Chondrocyte (in vitro differentiated cells): Measurements from ENCODE around the gene EDEM3. TPM values are rescaled to one million over a fixed set of nuclear protein-coding genes. Genes with fewer than 3 reads are reported as not detected.

Experiments used
- DNase-seq: peaks from one replicate; pipeline ENCODE4 v3.0.0; 2021; ENCODE audit warnings: mixed read lengths, low spot score
- H3K27ac Mint-ChIP-seq: one replicate; pipeline ENCODE4 v1.8.0; 2021; ENCODE audit warnings: mild to moderate bottlenecking, moderate library complexity, mixed read lengths; ENCODE audit not compliant: unreplicated experiment
- H3K27me3 Mint-ChIP-seq: 2 replicates; pipeline ENCODE4 v1.8.0; 2021; ENCODE audit warnings: low read depth, mixed read lengths
- H3K36me3 Mint-ChIP-seq: 2 replicates; pipeline ENCODE4 v1.8.0; 2021; ENCODE audit warnings: low read depth, mixed read lengths
- H3K4me1 Mint-ChIP-seq: 2 replicates; pipeline ENCODE4 v1.8.0; 2021; ENCODE audit warnings: low read depth, mild to moderate bottlenecking, mixed read lengths
- H3K4me3 Mint-ChIP-seq: one replicate; pipeline ENCODE4 v1.8.0; 2021; ENCODE audit warnings: mild to moderate bottlenecking, moderate library complexity, mixed read lengths; ENCODE audit not compliant: unreplicated experiment
- H3K9me3 Mint-ChIP-seq: 2 replicates; pipeline ENCODE4 v1.8.0; 2021; ENCODE audit warnings: low read depth, mixed read lengths
- total RNA-seq: library from RNA; stranded (reverse); gene quantifications from 3 replicates; pipeline ENCODE4 v1.2.1, GENCODE V29; 2021
- TF ChIP-seq, protein P1 (sequence below): fragments of 200-600 bp; sonication (generic); IDR thresholded peaks from 2 replicates; pipeline ENCODE4 v1.5.0; 2021; ENCODE audit warnings: antibody characterized with exemption, mild to moderate bottlenecking, moderate library complexity

Gene EDEM3
- total RNA-seq, 1 donor from 2014 or later = 31.6 TPM

DNA sequence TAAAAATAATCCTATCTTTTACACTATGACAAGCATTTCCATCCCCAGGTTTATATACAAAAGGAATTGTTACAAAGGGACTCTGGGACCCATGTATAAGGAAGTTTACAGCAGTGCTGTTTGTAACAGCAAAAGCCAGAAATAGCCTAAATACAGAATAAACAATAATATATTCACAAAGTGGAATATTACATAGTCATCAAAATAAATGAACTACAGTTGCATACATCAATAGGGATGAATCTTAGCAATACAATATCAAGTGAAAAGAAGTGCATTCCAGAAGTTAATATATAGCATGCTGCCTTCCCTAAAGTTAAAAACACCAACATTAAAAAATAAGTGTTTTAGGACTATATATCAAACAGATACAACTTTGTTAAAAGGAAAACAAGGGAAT, 77.3 kb downstream of the EDEM3 start:
- TF ChIP-seq, protein P1, sequence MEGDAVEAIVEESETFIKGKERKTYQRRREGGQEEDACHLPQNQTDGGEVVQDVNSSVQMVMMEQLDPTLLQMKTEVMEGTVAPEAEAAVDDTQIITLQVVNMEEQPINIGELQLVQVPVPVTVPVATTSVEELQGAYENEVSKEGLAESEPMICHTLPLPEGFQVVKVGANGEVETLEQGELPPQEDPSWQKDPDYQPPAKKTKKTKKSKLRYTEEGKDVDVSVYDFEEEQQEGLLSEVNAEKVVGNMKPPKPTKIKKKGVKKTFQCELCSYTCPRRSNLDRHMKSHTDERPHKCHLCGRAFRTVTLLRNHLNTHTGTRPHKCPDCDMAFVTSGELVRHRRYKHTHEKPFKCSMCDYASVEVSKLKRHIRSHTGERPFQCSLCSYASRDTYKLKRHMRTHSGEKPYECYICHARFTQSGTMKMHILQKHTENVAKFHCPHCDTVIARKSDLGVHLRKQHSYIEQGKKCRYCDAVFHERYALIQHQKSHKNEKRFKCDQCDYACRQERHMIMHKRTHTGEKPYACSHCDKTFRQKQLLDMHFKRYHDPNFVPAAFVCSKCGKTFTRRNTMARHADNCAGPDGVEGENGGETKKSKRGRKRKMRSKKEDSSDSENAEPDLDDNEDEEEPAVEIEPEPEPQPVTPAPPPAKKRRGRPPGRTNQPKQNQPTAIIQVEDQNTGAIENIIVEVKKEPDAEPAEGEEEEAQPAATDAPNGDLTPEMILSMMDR = no peak
- Mint-ChIP-seq H3K9me3 (peaks cover 23% of the 10 kb centered on the region), H3K27me3 (no peaks in the 10 kb centered on the region), H3K36me3 (peaks cover 8% of the 10 kb centered on the region), H3K27ac (no peak overlapping the region), H3K4me3 (no peak overlapping the region), H3K4me1 (no peaks in the 10 kb centered on the region)
- no peak for DNase-seq

DNA sequence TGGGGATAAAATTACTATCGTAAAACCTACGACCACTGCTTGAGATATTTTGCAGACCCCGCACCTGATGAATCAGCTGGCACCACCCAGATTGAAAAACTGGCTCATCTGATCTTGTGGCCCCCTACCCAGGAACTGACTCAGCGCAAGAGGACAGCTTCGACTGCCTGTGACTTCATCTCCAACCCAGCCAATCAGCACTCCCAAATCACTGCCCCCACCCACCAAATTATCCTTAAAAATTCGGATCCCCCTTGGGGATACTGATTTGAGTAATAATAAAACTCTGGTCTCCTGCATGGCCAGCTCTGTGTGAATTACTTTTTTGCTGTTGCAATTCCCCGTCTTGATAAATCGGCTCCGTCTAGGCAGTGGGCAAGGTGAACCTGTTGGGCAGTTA, 81.4 kb downstream of the EDEM3 start:
- DNase-seq = no peak
- H3K9me3 Mint-ChIP-seq = peaks cover 8% of the 10 kb centered on the region
- H3K4me1 Mint-ChIP-seq = no peaks in the 10 kb centered on the region
- H3K27me3 Mint-ChIP-seq = peaks cover 3% of the 10 kb centered on the region
- TF ChIP-seq, protein P1 = no peak
- no peak overlapping the region for H3K4me3 Mint-ChIP-seq
- H3K36me3 Mint-ChIP-seq = no peaks in the 10 kb centered on the region
- H3K27ac Mint-ChIP-seq = no peak overlapping the region

DNA sequence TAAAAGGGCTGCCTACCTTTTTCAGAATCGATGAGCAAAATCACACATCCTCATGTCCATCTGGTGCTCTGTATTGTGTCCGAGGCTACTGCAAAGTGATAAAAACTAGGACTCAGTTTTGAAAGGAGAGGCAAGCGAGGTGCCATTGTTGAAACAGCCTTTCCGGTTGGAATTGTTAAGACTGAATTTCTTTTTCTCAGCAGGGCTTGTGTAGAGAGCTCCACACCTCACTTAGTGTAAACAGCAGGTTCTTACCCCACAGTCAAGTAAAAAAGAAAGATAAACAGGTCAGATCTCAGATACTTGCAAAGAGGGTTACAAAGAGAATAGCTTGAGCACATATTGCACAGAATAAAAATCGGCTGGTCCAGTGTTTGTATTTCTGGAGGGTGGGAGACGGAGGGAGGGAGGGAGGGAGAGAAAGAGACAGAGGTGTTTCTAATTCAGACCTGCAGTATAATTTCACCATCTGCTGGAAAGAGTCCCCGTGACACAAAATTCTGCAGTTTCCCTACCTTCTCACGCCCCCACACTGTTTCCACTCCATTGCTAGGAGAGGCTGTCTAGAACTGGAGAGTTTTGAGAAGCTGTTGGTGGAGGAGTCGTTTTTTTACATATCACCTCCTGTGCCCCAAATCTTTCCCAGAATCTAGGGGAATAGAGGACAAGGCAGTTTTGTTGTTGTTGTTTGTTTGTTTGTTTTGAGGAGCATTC, 82.5 kb downstream of the EDEM3 start:
- TF ChIP-seq, protein P1 = no peak
- no peak for DNase-seq
- no peak overlapping the region for H3K27ac Mint-ChIP-seq
- H3K4me3 Mint-ChIP-seq = no peak overlapping the region
- peaks cover 8% of the 10 kb centered on the region for H3K9me3 Mint-ChIP-seq
- peaks cover 3% of the 10 kb centered on the region for H3K27me3 Mint-ChIP-seq
- H3K36me3 Mint-ChIP-seq = no peaks in the 10 kb centered on the region
- H3K4me1 Mint-ChIP-seq = no peaks in the 10 kb centered on the region

DNA sequence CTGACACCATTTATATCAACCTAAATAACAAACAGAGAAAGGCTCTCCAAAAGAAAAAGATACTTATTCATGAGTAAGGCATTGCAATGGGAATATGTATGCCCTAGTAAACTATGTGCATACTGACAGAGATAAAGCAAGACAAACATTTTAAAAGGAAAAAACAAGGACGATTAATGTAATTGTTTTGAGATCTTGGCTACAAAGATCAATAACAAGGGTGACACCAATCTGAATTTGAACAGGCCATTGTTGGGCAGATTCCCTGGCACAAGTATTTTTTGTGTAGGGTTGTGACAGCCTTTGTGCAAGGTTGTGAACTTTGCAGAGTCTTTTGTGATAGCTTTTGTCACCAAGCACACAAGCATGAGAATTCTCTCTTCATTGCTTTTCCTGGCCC, 85.3 kb downstream of the EDEM3 start:
- peaks cover 7% of the 10 kb centered on the region for H3K27me3 Mint-ChIP-seq
- H3K27ac Mint-ChIP-seq = no peak overlapping the region
- no peak for DNase-seq
- no peak overlapping the region for H3K4me3 Mint-ChIP-seq
- no peaks in the 10 kb centered on the region for H3K4me1 Mint-ChIP-seq
- H3K9me3 Mint-ChIP-seq = peaks cover 8% of the 10 kb centered on the region
- no peaks in the 10 kb centered on the region for H3K36me3 Mint-ChIP-seq
- TF ChIP-seq, protein P1 = no peak

DNA sequence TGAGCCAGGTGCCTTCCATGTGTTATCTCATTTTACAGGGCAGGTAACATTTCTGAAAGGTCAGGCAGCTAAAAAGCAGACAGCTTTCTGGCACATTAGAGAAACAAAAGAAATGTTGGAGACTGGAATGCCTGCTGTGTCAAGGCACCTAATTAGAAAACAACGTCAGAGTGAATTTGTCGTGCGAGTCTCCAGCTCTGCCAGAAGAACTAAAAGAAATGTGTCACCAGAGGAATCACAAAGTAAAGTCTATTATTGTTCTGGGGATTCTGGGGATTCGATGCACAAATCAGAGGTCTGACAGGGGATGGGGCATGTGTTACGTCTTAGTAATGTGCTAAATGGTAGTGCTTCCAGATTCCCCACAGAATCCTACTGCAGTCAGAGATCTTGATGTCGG, 89.3 kb downstream of the EDEM3 start:
- Mint-ChIP-seq H3K27me3 (peaks cover 4% of the 10 kb centered on the region), H3K4me1 (peaks cover 9% of the 10 kb centered on the region), H3K36me3 (no peaks in the 10 kb centered on the region), H3K4me3 (no peak overlapping the region), H3K9me3 (no peaks in the 10 kb centered on the region), H3K27ac (no peak overlapping the region)
- no peak for DNase-seq
- TF ChIP-seq, protein P1 = no peak
